Stimulated activated CD8-positive, alpha-beta memory T cell treated with anti-CD3 and anti-CD28 coated beads, Interleukin-12 subunit alpha, Interleukin-12 subunit beta, amount 100 ng/mL, for 24 hours (primary cell): ENCODE measurements around the gene RPS6KB2.
"Not testable (repeated sequence)": the region's sequence is repeated elsewhere in the genome, so short reads cannot be mapped to it uniquely, and the experiment has no call there.

Source experiments
- DNase-seq: peaks from one replicate; pipeline ENCODE4 v3.0.0-alpha.2; 2020; ENCODE audit errors: extremely low read depth

Gene RPS6KB2

DNA sequence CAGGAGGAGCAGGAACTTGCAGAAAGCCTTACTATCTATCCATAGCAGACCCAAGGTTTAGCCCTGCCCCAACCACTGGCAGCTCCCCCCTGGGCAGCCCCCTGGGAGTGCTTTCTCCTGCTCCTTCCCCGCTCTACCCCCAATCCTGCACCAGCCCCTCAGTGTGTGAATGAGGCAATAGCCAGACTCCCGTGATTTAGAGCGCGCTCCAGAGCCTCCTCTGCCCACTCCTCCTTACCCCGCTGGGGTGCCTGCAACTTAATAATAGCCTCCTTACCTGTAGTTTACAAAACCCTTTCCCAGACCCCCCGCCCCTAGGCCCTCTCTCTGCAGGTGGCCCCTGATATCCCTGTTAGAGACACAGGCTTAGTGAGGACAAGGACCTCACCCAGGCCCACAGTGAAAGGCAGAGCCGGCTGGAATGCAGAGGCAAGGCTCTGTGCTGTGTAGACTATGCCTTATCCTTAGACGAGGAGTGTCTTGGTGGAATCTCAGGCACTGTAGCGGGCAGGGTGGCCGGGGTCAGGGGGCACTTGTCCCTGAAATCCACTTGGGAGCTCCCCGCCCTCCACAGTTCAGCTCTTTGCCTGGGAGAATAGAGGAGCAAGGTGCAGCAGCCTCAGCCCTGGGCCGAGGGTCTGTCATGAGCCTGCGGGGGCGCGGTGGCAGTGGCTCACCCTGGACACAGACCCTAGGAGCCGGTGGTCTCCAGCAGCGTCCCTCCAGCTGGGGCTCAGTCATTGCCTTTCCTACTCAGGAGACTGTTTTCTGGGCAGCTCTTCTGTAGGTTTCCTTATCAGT, 17.1 kb upstream of the RPS6KB2 start:
- no peak for DNase-seq

DNA sequence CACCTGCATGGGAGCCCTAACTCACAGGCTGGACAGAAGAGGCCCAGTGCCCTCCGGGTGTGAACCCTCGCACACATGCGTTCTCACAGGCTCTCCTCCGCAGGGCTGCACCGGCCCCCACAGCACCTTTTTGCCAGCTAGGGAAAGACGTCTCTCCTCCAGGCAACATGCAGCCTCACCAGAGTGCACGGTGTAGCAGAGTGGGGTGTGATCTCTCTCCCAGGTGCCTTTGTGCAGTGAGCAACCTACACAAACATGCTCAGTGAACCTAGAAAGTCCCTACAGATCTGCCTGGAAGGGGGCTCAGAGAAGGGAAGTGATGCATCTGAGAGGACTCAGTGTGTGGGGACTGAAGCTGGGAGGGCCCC, 16.5 kb upstream of the RPS6KB2 start:
- DNase-seq: no peak

DNA sequence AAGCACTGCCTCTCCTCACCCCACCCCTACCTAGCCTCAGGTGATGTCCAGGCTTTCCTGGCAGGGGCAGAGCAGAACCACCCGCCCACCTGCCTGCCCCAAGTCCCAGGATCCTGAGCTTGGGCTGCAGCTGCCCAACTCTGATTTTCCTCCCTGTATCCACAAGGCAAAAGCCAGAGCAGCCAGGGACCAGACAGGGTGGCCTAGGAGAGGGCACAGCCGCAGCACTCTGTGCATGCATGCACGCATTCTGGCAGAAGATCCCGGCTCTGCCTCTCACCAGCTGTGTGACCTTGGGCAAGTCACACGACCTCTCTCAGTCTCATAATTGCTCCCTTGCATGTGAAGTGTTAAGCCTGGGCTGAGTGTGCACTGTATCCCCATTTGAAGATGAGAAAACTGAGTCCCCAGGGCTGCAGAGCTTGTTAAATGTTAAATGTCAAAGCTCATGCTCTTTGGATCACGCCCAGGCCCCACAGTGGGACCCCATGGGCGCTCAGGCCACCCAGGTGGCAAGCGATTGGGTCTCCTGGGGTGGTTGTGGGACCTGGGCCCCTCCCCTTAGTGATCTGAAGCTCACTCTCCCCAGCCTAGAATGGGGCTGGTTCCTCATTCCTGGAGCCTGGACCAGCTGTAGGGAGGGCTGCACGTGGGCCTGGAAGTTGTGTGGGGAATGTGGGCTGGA, 15.7 kb upstream of the RPS6KB2 start:
- DNase-seq: no peak

DNA sequence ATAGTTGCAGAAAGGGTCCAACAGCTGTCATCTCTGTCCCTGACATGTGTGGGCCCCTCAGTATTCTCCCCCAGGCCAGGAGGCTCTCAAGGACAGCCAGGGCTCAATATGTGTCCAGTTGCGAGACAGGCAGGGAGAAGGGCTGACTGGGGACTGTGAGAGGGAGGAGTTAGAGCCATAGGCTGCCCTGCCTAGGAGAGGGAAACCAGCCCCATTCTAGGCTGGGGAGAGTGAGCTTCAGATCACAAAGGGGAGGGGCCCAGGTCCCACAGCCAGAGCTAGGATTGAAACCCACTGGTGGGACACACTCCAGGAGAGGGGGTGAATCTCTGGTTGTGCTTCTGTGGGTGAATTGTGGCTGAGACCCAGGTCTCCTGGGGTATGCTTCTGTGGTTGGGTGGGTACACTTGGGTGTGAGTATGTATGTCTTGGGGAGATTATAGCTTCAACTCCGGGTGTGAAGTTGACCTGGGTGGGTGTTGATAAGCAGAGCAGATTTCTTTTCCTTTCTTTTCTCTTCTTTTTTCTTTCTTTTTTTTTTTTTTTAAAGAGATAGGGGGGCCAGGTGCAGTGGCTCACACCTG, 14.9 kb upstream of the RPS6KB2 start:
- DNase-seq: no peak

DNA sequence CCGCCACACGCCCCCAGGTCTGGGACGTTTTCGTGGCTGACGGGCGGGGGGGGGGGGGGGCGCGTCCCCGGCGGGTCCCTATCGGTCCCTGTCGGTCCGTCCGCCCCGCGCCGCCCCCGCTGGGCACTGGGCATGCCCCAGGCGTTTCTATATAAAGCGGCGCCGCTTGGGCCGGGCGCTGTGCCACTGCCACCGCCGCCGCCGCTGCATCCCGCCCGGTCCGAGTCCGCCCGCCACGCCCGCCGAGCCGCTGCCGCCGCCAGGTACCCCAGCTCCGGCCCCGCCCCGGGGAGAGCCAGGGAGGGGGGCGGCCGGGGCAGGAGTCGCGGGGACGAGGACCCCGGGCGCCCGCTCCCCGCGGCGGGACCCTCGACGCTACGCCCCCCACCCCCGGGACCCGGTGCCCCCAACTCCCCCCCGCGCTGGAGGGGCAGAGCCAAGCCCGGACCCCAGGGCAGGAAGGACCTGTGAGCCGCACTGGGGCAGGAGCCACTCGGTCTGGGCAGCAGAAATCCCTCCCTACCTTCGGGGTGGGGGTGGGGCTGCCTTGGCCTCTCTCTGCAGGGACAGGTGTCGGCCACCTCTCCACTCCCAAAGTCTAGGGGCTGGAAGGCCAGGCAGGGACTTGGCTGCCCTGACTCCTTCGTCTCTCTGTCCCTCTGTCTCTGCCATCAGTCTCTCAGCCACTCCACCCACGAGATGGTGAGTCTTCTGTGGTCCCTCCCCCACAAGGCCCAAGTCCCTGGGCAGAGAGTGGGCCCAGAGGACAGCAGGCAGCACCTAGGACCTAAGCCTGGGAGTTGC, 12.6 kb upstream of the RPS6KB2 start, which contains the start of gene CARNS1:
TSS of gene CARNS1 (plus strand) at position 178 of the 804 bp plus-strand sequence. CDS start at position 700, 522 bp downstream.
- no peak for DNase-seq

DNA sequence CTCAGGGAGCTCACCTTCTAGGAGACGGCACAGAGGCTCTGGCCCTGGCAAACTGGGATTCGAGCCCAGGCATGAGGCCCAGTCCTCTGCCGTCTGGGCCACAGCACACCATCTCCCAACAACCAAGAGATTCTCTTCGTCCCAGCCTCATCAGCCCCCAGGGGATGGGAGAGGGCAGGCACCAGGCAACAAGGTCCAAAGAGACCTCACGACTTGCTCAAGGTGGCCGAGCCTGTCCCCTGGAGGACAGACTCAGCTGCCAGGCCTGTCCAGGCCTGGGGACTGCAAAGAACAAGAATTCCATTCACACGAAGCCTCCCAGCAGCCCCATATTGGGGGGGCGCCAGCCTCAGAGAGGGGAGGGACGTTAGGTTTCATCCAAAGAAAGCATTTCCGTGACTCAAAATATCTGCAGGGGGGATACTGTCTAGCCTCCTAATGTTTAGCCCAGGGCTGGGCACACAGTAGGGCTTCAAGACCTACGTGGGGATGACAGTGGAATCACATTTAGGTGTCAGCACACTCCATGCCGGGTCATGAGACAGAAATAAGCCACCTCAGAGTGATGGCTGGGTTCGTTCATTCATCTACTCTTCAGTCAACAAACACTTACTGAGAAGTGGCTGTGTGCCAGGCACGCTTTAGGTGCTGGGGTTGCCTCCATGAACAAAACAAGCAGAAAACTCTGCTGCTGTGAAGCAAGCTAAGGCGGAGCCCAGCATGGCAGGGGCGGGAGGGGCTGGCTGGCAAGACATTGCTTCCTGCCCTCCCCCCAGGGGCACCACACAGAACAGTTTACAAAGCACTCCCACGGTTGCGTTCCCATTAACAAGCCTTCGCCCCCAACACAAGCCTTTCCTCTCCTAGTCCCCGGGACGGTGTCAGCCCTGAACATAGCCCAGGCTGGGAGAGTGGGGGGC, 11.6 kb upstream of the RPS6KB2 start:
- no peak for DNase-seq

DNA sequence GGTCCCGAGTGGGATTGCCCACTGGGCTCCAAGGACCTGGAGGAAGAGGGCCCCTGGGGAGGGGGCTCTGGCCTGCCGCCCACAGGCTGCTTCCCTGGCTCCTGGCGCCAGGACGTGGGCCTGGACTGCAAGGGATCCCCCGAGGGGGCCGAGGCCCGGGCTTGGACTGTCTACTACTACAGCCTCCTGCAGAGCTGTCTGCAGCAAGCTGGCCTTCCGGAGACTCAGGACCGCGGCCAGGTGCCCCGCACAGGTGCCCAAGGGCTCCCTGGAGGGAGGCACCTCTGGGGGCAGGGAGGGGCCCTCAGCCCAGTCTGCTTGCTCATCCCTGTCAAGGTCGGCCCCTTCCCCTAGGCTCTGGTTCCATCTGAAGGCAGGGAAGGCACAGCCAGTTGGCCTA, 10.9 kb upstream of the RPS6KB2 start:
- no peak for DNase-seq

DNA sequence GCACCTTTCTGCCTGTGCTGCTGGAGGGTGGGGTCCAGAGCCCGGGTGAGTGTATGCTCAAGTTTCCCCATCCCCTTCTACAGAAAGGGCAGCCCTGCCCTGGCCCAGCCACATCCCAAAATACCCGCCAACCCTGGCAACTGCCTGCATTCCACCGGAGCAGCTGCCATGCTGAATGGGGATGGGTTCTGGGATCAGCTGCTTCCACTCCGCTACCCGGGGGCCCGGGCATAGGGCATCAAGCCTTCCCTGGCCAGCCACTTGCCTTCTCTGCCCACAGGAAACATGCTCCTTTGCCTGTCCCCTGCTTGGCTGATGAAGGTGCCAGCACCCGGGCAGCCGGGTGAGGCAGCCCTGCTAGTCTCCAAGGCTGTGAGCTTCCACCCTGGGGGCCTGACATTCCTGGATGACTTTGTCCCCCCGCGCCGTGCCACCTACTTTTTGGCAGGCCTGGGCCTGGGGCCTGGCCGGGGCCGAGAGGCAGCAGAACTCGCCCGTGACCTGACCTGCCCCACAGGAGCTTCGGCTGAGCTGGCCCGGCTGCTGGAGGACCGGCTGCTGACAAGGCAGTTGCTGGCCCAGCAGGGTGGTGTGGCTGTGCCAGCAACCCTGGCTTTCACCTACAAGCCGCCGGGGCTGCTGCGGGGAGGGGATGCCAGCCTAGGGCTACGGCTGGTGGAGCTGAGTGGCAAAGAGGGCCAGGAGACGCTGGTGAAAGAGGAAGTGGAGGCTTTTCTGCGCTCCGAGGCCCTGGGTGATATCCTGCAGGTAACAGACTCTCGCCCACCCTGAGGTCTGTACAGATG, 9.6 kb upstream of the RPS6KB2 start:
- no peak for DNase-seq

DNA sequence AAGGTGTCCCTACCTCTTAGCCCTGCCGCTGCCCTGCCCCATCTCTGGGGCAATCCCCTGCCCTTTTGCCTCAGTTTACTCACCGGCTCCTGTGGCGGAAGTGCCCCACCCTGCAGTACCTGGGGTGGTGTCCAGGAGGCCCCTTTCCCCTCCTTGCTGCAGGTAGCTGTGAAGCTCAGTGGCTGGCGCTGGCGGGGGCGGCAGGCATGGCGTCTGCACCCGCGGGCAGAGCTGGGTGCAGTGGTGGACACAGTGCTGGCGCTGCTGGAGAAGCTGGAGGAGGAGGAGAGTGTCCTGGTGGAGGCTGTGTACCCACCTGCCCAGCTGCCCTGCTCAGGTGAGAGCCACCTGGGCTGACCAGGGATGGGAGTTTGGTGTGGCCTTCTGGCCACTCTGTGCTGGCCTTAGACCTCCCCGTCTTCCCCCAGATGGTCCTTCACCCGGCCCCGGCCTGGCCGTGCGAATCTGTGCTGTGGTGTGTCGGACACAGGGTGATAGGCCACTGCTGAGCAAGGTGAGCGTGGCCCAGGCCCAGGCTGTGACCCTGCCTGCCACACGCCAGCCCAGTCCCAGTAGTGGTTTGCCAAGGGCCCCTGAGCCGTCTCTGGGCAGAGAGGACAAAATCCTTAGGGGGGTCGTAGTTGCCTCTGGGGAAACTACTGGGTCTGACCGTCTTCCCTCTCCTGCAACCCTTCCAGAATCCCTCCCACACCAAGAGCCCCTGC, 8.8 kb upstream of the RPS6KB2 start:
- no peak for DNase-seq

DNA sequence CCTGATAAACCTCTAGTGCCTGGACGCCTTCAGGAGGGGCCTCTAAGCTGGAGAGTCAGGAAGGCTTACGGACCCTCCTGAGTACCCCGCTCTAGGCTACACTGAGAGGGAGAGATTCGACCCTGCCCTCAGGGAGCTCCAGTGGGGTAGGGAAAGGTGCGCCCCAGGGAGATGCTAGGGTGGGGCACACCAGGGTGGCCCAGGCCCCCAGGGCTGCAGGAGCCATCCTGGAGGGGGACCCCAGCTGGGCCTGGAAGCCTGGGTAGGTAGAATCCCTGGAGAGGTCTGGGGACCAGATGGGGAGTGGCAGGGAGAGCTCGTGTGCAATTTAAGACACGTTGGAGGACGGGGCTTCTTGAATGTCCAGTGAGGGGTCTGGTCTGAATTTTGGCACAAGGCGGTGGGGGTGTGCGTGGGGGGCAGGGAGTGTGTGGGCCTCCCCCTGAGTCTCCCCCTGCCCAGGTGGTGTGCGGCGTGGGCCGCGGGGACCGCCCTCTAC, 8.1 kb upstream of the RPS6KB2 start:
- DNase-seq: no peak

DNA sequence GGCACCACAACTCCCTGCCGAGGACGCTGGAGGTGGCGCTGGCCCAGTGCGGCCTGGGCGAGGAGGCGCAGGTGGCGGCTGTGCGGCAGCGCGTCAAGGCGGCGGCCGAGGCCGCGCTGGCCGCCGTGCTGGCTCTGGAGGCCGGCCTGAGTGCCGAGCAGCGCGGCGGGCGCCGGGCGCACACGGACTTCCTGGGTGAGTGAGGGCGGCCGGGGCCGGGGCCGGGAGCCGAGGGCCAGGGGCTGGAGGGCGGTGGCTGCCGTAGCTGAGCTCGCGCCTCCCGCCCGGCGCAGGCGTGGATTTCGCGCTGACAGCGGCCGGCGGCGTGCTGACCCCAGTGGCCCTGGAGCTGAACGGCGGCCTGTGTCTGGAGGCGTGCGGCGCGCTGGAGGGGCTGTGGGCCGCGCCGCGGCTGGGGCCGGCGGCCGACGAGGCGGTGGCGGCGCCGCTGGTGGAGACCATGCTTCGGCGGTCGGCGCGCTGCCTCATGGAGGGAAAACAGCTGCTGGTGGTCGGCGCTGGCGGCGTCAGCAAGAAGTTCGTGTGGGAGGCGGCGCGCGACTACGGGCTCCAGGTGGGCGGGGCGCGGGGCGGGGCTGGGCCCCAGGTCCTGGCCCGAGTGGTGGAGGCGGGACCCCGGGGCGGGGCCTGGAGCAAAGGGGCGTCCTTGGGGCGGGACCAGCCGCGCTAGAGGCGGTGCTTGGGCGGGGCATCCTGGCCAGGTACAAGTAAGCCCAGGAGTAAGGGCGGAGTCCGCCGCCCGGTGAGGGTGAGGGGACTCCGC, 7.5 kb upstream of the RPS6KB2 start:
- peak; percentile 99 for DNase-seq

DNA sequence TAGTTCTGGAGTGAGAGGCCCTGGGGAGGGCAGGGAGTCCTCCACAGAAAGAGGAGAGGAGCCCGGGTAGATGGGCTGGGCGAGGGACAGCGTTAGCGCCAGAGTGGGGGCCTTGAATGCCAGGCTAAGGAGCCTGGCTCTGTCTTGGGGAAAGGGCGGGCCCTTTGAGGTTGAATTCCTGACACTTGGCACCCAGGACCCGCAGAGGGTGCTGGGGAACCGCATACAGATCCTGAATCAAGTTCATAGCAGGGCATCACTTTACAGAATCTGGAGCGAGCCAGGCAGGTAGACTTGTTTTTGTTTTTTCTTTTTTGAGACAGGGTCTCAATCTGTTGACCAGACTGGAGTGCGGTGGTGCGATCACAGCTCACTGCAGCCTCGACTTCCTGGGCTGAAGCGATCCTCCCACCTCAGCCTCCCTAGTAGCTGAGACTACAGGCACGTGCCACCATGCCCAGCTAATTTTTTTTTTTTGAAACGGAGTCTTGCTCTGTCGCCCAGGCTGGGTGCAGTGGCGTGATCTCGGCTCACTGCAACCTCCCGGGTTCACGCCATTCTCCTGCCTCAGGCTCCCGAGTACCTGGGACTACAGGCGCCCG, 6.8 kb upstream of the RPS6KB2 start:
- DNase-seq: no peak

DNA sequence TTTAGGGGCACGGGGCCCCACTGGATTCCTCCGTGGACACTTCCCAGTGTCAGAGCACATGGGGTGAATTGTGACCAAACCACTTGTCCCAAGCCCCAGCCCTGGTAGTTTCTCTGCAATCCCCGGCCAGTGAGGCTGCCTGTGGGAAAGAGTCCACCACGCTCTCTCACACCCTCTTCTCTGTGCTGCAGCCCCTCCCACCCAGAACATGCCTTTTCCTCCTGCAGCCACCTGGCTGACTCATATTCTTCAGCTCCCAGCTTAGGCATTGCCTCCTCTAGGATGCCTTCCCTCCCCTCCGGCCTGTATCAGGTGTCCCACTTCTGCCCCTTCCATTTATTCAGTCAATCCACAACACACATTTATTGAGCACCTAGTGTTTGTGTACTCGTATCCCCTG, 5.4 kb upstream of the RPS6KB2 start:
- DNase-seq: no peak

DNA sequence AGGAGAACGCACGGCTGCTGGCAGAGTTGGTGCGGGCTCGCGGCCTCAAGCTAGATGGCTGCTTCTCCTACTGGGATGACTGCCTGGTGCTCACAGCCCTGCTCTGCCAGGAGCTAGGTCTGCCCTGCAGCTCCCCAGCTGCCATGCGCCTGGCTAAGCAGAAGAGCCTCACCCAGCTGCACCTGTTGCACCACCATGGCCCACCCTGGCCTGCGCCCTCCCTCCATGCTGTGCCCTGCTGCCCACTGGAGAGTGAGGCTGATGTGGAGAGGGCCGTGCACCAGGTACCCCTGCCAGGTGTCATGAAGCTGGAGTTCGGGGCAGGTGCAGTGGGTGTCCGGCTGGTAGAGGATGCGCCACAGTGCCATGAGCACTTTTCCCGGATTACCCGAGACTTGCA, 4.8 kb upstream of the RPS6KB2 start:
- DNase-seq: no peak

DNA sequence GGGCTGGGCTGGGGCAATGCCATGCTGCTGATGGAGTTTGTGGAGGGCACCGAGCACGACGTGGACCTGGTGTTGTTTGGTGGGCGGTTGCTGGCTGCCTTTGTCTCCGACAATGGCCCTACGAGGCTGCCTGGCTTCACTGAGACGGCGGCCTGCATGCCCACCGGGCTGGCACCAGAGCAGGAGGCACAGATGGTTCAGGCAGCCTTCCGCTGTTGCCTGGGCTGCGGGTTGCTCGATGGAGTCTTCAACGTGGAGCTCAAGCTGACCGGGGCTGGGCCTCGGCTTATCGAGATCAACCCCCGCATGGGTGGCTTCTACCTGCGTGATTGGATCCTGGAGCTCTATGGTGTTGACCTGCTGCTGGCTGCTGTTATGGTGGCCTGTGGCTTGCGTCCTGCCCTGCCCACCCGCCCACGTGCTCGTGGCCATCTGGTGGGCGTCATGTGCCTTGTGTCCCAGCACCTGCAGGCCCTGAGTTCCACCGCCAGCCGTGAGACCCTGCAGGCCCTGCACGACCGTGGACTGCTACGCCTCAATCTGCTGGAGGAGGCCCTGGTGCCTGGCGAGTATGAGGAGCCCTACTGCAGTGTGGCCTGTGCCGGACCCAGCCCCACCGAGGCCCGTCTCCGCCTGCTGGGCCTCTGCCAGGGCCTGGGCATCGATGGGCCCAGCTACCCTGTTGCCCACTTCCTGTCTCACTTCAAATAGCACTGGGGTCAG, 4.2 kb upstream of the RPS6KB2 start:
- DNase-seq: no peak

DNA sequence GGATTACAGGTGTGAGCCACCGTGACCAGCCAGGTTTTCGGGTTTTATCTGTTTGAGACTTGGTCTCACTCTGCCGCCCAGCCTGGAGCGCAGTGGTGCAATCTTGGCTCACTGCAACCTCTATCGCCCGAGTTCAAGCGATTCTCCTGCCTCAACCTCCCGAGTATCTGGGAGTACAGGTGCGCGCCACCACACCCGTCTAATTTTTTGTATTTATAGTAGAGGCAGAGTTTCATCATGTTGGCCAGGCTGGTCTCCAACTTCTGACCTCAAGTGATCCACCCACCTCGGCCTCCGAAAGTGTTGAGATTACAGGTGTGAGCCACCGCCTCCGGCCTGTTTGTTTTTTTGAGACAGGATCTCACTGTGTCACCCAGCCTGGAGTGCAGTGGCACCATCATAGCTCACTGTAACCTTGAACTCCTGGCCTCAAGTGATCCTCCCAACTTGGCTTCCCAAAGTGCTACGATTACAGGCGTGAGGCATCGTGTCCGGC, 882 bp upstream of the RPS6KB2 start:
- not testable (repeated sequence) for DNase-seq

DNA sequence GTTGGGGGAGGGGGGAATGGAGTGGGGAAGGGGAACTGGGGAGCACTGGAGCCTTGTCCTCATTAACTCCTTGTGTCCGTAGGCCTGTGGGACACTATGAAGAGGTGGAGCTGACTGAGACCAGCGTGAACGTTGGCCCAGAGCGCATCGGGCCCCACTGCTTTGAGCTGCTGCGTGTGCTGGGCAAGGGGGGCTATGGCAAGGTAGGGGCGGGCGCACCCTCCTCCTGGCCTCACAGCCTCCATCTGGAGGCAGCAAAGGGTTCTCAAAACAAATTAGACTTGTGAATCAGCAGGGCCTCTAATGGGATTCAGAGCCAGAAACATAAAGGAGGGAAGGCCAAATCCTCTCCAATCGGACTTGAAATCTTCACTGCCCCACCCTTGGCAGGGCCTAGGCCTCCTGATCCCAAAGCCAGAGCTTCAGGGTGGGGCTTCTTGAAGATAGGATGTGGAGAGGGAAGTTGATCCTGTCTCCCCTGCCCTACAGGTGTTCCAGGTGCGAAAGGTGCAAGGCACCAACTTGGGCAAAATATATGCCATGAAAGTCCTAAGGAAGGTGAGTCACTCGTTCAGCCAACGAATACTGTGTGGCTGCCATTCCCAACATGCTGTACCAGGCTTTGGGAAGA, 859 bp downstream of the RPS6KB2 start:
- no peak for DNase-seq
